Common myeloid progenitor, CD34-positive (primary cell): ENCODE data around the gene COL26A1.

Experiments
- CTCF ChIA-PET: fragments of 350-600 bp; sonication (Branson Sonifier 250); formaldehyde crosslinking; loops from one replicate; lab custom pipeline; 2021; ENCODE audit warnings: antibody characterized with exemption; lab: Charles Lee
- POLR2A ChIA-PET: fragments of 350-600 bp; sonication (Branson Sonifier 250); formaldehyde crosslinking; loops from one replicate; lab custom pipeline; 2021; ENCODE audit warnings: antibody characterized with exemption; lab: Charles Lee
- DNase-seq, 3 donors: peaks; one replicate each; pipeline versions ENCODE4 v3.0.0 to v3.0.0-alpha.2; 2013
- H3K27ac ChIP-seq, 2 experiments: 1 replicate in 1 of 2; 2 replicates in 1 of 2; pipeline ENCODE4 v1.7.0; 2013; ENCODE audit warnings: inconsistent platforms in 2 of 2, low read length in 2 of 2, mild to moderate bottlenecking in 2 of 2, low read depth in 1 of 2, moderate library complexity in 1 of 2; ENCODE audit not compliant: severe bottlenecking in 2 of 2, insufficient read depth in 1 of 2, poor library complexity in 1 of 2
- H3K27me3 ChIP-seq, 5 experiments: replicated peaks in 2 of 5; 1 replicate in 3 of 5; 2 replicates in 2 of 5; pipeline versions ENCODE4 v1.6.1 to v1.7.0; 2013; ENCODE audit warnings: low read length in 4 of 5, mild to moderate bottlenecking in 2 of 5, moderate library complexity in 2 of 5, inconsistent platforms in 1 of 5; ENCODE audit not compliant: insufficient read depth in 5 of 5, control insufficient read depth in 4 of 5
- H3K36me3 ChIP-seq, 4 experiments: 1 replicate in 2 of 4; 2 replicates in 2 of 4; pipeline versions ENCODE4 v1.6.1 to v1.7.0; 2013; ENCODE audit warnings: low read length in 3 of 4, control low read depth in 1 of 4, mild to moderate bottlenecking in 1 of 4; ENCODE audit not compliant: control insufficient read depth in 4 of 4, insufficient read depth in 4 of 4
- H3K4me1 ChIP-seq, 4 experiments: 1 replicate in 3 of 4; 2 replicates in 1 of 4; pipeline versions ENCODE4 v1.6.1 to v1.7.1; 2013; ENCODE audit warnings: low read length in 3 of 4, mild to moderate bottlenecking in 3 of 4, control low read depth in 1 of 4, inconsistent platforms in 1 of 4, moderate library complexity in 1 of 4; ENCODE audit not compliant: control insufficient read depth in 4 of 4, insufficient read depth in 4 of 4; ENCODE audit errors: control extremely low read depth in 1 of 4
- H3K4me3 ChIP-seq, 7 experiments: 1 replicate in 4 of 7; 2 replicates in 3 of 7; pipeline versions ENCODE4 v1.5.1 to v1.7.0; 2013; ENCODE audit warnings: mild to moderate bottlenecking in 7 of 7, low read length in 6 of 7, moderate library complexity in 6 of 7, inconsistent platforms in 2 of 7, low read depth in 2 of 7, control low read depth in 1 of 7; ENCODE audit not compliant: insufficient read depth in 4 of 7, control insufficient read depth in 1 of 7; ENCODE audit errors: extremely low read depth in 1 of 7
- H3K9me3 ChIP-seq, 5 experiments: 1 replicate in 4 of 5; 2 replicates in 1 of 5; pipeline versions ENCODE4 v1.6.1 to v1.7.1; 2013; ENCODE audit warnings: low read length in 4 of 5, mild to moderate bottlenecking in 2 of 5, inconsistent platforms in 1 of 5, low read depth in 1 of 5, moderate library complexity in 1 of 5; ENCODE audit not compliant: control insufficient read depth in 4 of 5, insufficient read depth in 2 of 5; ENCODE audit errors: control extremely low read depth in 1 of 5
- WGBS: methylation state at CpG from one replicate; pipeline ENCODE4 v1.1.5; 2013; ENCODE audit not compliant: insufficient coverage; 5-methylcytosine and 5-hydroxymethylcytosine counted together

COL26A1 gene

DNA sequence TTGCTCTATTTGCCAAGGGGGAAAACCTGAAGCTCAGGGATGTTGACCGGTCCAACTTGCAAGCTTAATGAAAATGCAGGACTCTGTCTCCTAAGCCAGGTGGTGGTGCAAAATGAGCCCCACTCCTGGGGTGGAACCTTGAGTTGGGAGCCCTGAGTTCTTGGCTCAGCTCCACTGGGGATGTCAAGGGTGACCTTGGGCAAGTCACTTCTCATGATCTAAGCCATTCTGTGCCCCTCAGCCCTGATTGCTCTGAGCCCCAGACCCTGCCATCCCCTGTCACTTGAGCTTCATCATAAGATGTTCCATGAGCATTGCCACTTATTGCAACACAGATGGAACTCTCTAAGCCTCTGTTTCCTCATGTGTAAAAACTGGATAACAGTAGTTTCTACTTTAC is 232.6 kb downstream of the COL26A1 start:
- ChIA-PET CTCF (interaction anchor here (0.9 to 1.5 kb wide), 3 partner anchors 9 to 676 kb away, joined by 3 to 4 read pairs (median 3); no protein-coding TSS in a partner anchor), POLR2A (no interaction called here)
- Histone ChIP-seq H3K27me3 (no peaks in the 10 kb centered on the region), H3K36me3 (no peaks in the 10 kb centered on the region), H3K4me1 (no peaks in the 10 kb centered on the region), H3K4me3 (no peak overlapping the region), H3K27ac (no peak overlapping the region), H3K9me3 (peaks cover 0 to 3% (median 0%) of the 10 kb centered on the region in 5 experiments)
- DNase-seq = no peak
- WGBS = 100% methylated on average over 1 of the region's 1 CpG

DNA sequence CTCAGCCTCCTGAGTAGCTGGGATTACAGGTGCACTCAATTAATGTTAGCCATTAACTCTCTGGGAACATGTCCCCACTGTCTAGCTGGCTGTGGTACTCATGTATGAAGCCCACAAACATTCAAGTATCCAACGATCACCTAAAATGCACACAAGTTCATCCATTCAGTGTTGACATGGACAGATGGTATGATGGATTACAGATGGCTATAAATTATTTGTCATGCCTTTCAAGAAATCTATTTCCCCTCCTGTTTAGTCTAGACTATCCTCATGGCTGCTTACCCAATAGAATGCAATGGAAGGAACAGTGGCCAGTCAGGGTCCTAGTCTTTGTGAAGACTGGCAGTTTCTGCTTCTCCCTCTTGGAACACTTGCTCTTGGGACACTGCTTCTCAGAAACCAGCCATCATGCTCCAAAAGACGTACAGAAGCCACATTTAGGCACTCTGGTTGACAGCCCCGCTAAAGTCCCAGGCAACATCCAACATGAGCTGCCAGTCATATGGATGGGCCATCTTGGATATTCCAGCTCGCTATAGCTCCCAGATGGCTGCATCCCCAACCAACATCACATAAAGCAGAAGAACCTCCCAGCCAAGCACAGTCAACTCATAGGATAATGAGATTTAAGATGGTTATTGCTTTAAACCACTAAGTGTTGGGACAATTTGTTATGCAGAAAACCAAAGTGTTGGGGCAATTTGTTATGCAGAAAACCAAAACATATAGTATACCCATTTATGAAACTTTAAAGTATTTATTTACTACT is 233.3 kb downstream of the COL26A1 start:
- H3K36me3 ChIP-seq = no peaks in the 10 kb centered on the region
- WGBS = 63% methylated on average over 1 of the region's 4 CpGs
- H3K9me3 ChIP-seq = peaks cover 0 to 3% (median 0%) of the 10 kb centered on the region in 5 experiments
- no peak overlapping the region for H3K4me3 ChIP-seq
- CTCF ChIA-PET = interaction anchor here (0.9 to 1.5 kb wide), 6 partner anchors 8 to 675 kb away, joined by 3 to 5 read pairs (median 3); no protein-coding TSS in a partner anchor
- POLR2A ChIA-PET = no interaction called here
- H3K27me3 ChIP-seq = no peaks in the 10 kb centered on the region
- DNase-seq = no peak
- H3K27ac ChIP-seq = no peak overlapping the region
- H3K4me1 ChIP-seq = no peaks in the 10 kb centered on the region

DNA sequence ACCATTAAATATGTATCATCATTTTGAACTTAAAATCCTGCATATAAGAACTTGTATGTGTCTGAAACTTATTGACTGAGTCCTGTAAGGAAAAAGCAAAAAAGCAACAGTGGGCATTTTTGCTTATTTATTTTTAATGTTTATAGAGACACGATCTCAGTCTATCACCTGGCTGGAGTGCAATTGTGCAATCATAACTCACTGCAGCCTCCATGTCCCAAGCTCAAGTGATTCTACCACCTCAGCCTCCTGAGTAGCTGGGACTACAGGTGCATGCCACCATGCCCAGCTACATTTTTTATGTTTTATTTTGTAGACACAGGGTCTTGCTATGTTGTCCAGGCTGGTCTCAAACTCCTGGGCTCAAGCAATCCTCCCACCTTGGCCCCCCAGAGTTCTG is 234.2 kb downstream of the COL26A1 start:
- CTCF ChIA-PET = interaction anchor here (0.8 to 1.3 kb wide), 5 partner anchors 10 to 676 kb away, joined by 3 to 7 read pairs (median 3); no protein-coding TSS in a partner anchor
- POLR2A ChIA-PET = no interaction called here
- DNase-seq = no peak
- Histone ChIP-seq H3K4me1 (no peaks in the 10 kb centered on the region), H3K4me3 (no peak overlapping the region), H3K36me3 (no peaks in the 10 kb centered on the region), H3K9me3 (peaks cover 0 to 3% (median 0%) of the 10 kb centered on the region in 5 experiments), H3K27ac (no peak overlapping the region), H3K27me3 (no peaks in the 10 kb centered on the region)
- WGBS = no CpG with 5 or more reads among the region's 1 CpG

DNA sequence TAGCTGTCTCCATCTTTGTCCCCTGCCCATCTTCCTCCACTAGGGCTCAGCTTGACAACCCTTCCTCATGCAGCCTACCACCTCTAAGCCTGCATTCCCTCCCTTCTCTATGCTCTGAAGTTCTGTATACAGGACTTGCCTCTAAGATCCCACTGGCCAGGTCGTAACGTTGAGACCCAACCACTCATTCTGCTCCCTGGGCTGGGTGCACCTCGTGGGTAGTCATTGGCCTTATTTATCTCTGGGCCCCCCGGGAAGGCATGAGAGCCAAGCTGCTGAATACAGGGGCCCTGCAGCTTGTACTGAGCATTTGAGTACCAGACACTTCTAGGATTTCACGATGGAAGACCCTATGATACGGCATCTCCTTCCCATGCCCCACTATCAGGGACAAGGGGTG is 235.3 kb downstream of the COL26A1 start:
- no peak for DNase-seq
- 91% methylated on average over 6 of the region's 6 CpGs for WGBS

DNA sequence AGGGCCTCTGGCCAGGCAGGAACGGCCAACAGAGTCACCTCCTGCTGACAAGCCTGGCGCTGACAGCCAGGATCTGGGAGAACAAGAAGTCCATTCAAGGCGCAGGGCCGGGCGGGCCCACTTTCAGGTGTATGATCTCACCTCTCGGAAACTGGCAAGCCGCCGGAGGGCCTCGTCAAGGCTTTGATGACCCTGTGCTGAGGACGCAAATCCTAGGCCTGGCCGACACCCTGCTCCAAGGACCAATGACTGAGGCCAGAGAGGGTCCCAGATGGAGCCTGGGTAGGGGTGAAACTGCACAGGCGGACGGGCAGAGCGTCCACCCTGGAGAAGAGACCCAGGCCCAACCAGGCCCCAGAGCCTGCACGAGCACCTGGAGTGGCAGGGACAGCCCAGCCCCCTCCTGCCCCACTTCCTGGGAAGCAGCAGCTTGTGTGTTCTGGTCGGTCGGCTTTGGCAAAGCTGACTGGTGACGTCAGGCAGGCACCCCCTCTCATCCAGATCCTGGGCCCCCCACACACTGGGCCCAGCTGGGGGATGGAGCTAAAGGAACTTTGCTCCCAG is 235.8 kb downstream of the COL26A1 start:
- 96% methylated on average over 14 of the region's 18 CpGs for WGBS
- POLR2A ChIA-PET = no interaction called here

More for the DNA sequence above, 235.3 kb downstream of the COL26A1 start:
- Histone ChIP-seq H3K27me3 (no peaks in the 10 kb centered on the region), H3K27ac (no peak overlapping the region), H3K36me3 (no peaks in the 10 kb centered on the region), H3K9me3 (peaks cover 0 to 3% (median 0%) of the 10 kb centered on the region in 5 experiments), H3K4me1 (no peaks in the 10 kb centered on the region), H3K4me3 (no peak overlapping the region)
- POLR2A ChIA-PET = no interaction called here
- CTCF ChIA-PET = interaction anchor here (1.0 to 1.3 kb wide), 4 partner anchors 11 to 83 kb away, joined by 3 to 7 read pairs (median 3); no protein-coding TSS in a partner anchor

DNA sequence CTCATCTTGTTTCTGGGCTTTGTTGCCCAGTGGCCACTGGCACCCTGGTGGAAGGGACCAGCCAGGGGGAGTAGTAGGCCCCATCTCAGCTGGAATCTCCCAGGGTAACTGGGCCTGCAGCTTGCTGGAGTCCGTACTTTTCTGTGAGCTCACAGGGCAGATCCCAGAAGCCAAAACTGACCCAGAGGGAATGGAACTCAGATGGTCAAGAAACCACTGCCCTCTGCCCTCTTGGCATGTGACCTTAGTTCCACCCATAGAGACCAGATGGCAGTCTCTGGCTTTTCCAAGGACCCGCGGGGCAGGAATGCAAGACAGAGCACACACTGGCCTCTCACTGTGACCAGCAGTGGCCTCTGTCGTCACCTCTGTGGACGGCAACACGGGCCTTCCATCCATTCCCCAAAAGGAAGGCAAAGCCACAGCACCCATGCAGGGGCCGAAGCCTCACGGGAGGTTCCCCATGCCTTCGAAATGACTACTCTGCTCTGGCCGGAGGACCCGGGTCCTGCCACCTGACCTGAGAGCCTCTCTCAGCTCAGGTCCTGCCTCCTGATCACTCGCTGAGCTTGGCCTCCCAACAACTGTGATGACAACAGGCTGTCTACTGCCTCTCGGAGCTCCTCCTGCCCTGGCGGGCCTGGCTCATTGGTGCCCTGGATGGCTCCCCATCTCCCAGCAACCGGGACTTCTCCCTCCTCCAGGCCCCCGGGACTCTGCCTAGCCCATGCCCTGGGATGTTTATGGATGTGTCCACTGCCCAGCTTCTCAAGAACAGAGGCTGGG is 236.5 kb downstream of the COL26A1 start:
- Histone ChIP-seq H3K4me1 (no peaks in the 10 kb centered on the region), H3K27ac (no peak overlapping the region), H3K4me3 (no peak overlapping the region), H3K27me3 (no peaks in the 10 kb centered on the region), H3K36me3 (no peaks in the 10 kb centered on the region), H3K9me3 (peaks cover 0 to 3% (median 0%) of the 10 kb centered on the region in 5 experiments)
- DNase-seq = no peak
- ChIA-PET POLR2A (no interaction called here), CTCF (interaction anchor here (0.8 to 2.0 kb wide), 7 partner anchors 56 to 679 kb away, joined by 3 to 6 read pairs (median 3); no protein-coding TSS in a partner anchor)
- 96% methylated on average over 14 of the region's 16 CpGs for WGBS

More for the DNA sequence above, 235.8 kb downstream of the COL26A1 start:
- Histone ChIP-seq H3K4me1 (no peaks in the 10 kb centered on the region), H3K27ac (no peak overlapping the region), H3K27me3 (no peaks in the 10 kb centered on the region), H3K4me3 (no peak overlapping the region), H3K36me3 (no peaks in the 10 kb centered on the region), H3K9me3 (peaks cover 0 to 3% (median 0%) of the 10 kb centered on the region in 5 experiments)
- CTCF ChIA-PET = interaction anchor here (1.0 to 1.1 kb wide), 3 partner anchors 10 to 84 kb away, joined by 3 read pairs; no protein-coding TSS in a partner anchor
- no peak for DNase-seq
